Astrocyte of the cerebellum (primary cell): ENCODE results near the gene PARP8.

Experiments
- DNase-seq: peaks from one replicate; pipeline ENCODE4 v3.0.0-alpha.2; 2011; ENCODE audit warnings: low read depth
- H3K4me3 ChIP-seq: 2 replicates; pipeline ENCODE4 v1.5.1; 2011; ENCODE audit warnings: mild to moderate bottlenecking, low read depth, low read length, moderate library complexity
- in situ Hi-C: cut with HindIII; loops from 2 replicates; pipeline ENCODE4 v1.10.0; 2017; ENCODE audit warnings: low sequenced_read_pairs
- TF ChIP-seq, protein P1 (sequence below): IDR thresholded peaks from 2 replicates; pipeline ENCODE4 v1.5.1; 2012; ENCODE audit warnings: low read length, low read depth, moderate library complexity, mild to moderate bottlenecking; ENCODE audit errors: missing control alignments

PARP8 gene

GRCh38 chr5:50786073-50786472 lies 119.6 kb downstream of the PARP8 start:
- no peak for DNase-seq
- TF ChIP-seq, protein P1, sequence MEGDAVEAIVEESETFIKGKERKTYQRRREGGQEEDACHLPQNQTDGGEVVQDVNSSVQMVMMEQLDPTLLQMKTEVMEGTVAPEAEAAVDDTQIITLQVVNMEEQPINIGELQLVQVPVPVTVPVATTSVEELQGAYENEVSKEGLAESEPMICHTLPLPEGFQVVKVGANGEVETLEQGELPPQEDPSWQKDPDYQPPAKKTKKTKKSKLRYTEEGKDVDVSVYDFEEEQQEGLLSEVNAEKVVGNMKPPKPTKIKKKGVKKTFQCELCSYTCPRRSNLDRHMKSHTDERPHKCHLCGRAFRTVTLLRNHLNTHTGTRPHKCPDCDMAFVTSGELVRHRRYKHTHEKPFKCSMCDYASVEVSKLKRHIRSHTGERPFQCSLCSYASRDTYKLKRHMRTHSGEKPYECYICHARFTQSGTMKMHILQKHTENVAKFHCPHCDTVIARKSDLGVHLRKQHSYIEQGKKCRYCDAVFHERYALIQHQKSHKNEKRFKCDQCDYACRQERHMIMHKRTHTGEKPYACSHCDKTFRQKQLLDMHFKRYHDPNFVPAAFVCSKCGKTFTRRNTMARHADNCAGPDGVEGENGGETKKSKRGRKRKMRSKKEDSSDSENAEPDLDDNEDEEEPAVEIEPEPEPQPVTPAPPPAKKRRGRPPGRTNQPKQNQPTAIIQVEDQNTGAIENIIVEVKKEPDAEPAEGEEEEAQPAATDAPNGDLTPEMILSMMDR = no peak
- in situ Hi-C loops = no loop called here
- H3K4me3 ChIP-seq = no peak overlapping the region

- in situ Hi-C loops = no loop called here
- TF ChIP-seq, protein P1 = no peak
- no peak overlapping the region for H3K4me3 ChIP-seq
- no peak for DNase-seq
Observed at GRCh38 chr5:50791813-50792212, 125.4 kb downstream of the PARP8 start.

GRCh38 chr5:50792843-50793242 lies 126.4 kb downstream of the PARP8 start:
- in situ Hi-C loops = no loop called here
- H3K4me3 ChIP-seq = no peak overlapping the region
- TF ChIP-seq, protein P1 = no peak
- DNase-seq = no peak

DNA sequence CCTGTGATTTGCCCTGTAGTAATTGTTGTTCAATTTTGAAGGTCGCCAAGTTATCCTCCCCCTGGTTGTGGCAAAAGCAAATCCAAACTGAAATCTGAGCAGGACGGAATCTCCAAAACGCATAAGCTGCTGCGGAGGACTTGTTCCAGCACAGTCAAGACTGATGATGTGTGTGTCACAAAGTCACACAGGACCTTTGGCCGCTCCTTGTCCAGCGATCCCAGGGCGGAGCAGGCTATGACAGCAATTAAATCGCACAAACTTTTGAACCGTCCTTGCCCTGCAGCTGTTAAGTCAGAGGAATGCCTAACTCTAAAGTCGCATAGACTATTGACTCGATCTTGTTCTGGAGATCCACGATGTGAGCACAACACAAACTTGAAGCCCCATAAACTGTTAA lies 128.4 kb downstream of the PARP8 start:
- TF ChIP-seq, protein P1 = no peak
- in situ Hi-C loops = no loop called here
- H3K4me3 ChIP-seq = no peak overlapping the region
- DNase-seq = no peak

DNA sequence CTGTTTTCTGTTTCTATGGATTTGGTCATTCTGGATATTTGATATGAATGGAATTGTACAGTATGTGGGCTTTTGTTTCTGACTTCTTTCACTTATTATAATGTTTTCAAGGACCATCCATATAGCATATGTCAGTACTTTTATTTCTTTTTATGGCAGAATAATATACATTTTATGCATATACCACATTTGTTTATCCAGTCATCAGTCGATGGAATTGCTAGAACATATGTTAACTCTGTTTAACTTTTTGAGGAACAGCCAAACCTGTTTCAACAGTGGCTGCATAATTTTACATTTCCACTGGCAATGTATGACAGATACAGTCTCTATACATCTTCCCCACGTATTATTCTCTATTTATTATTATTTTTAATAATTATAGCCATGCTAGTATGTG lies 131.6 kb downstream of the PARP8 start:
- DNase-seq = no peak
- H3K4me3 ChIP-seq = no peak overlapping the region
- TF ChIP-seq, protein P1 = no peak
- in situ Hi-C loops = no loop called here

GRCh38 chr5:50799596-50799995 lies 133.2 kb downstream of the PARP8 start:
- TF ChIP-seq, protein P1 = no peak
- no peak for DNase-seq
- in situ Hi-C loops = no loop called here
- H3K4me3 ChIP-seq = no peak overlapping the region

- H3K4me3 ChIP-seq = no peak overlapping the region
- DNase-seq = no peak
- TF ChIP-seq, protein P1 = no peak
- in situ Hi-C loops = no loop called here
Observed at GRCh38 chr5:50800410-50800809, 134.0 kb downstream of the PARP8 start.
